ENCODE data around the gene CDAN1.

Gene CDAN1

GRCh38 chr15:42750306-42750705 is 13.4 kb upstream of the CDAN1 start:
- peaks cover 13% of the 10 kb centered on the region for H3K4me1 Mint-ChIP-seq
- peaks cover 54% of the 10 kb centered on the region for H3K36me3 Mint-ChIP-seq (ENCODE audit: low read depth)
- no peak overlapping the region for H3K27ac Mint-ChIP-seq
- H3K4me3 Mint-ChIP-seq, result no peak overlapping the region
- TF ChIP-seq CTCF (IDR thresholded peaks at IDR 0.05; ENCODE audit: unreplicated experiment in 3 of 3), result no peak
- H3K9me3 Mint-ChIP-seq, result peaks cover 7% of the 10 kb centered on the region
- H3K27me3 Mint-ChIP-seq (ENCODE audit: low read depth), result no peaks in the 10 kb centered on the region

GRCh38 chr15:42749266-42749665 is 12.3 kb upstream of the CDAN1 start:
- Mint-ChIP-seq H3K27me3 (ENCODE audit: low read depth) (no peaks in the 10 kb centered on the region), H3K36me3 (ENCODE audit: low read depth) (peaks cover 54% of the 10 kb centered on the region)
- TF ChIP-seq CTCF (IDR thresholded peaks at IDR 0.05; ENCODE audit: unreplicated experiment in 3 of 3), result no peak

GRCh38 chr15:42744195-42744594 is 7.3 kb upstream of the CDAN1 start:
- H3K4me1 Mint-ChIP-seq, result peaks cover 47% of the 10 kb centered on the region
- peak overlapping the region in 2 of 3 experiments; percentile 56 to 94 for H3K27ac Mint-ChIP-seq
- no peaks in the 10 kb centered on the region for H3K9me3 Mint-ChIP-seq
- H3K36me3 Mint-ChIP-seq (ENCODE audit: low read depth), result peaks cover 12% of the 10 kb centered on the region
- no peak for TF ChIP-seq CTCF (IDR thresholded peaks at IDR 0.05; ENCODE audit: unreplicated experiment in 3 of 3)
- H3K27me3 Mint-ChIP-seq (ENCODE audit: low read depth), result no peaks in the 10 kb centered on the region
- no peak overlapping the region for H3K4me3 Mint-ChIP-seq

More at GRCh38 chr15:42749266-42749665, 12.3 kb upstream of the CDAN1 start:
- Mint-ChIP-seq H3K4me1 (peaks cover 17% of the 10 kb centered on the region), H3K4me3 (no peak overlapping the region), H3K27ac (no peak overlapping the region), H3K9me3 (peaks cover 7% of the 10 kb centered on the region)

GRCh38 chr15:42742149-42742548 is 5.2 kb upstream of the CDAN1 start:
- H3K27me3 Mint-ChIP-seq (ENCODE audit: low read depth), result no peaks in the 10 kb centered on the region
- no peak for TF ChIP-seq CTCF (IDR thresholded peaks at IDR 0.05; ENCODE audit: unreplicated experiment in 3 of 3)
- H3K4me1 Mint-ChIP-seq, result peaks cover 56% of the 10 kb centered on the region
- H3K36me3 Mint-ChIP-seq (ENCODE audit: low read depth), result peaks cover 8% of the 10 kb centered on the region
- no peak overlapping the region for H3K4me3 Mint-ChIP-seq
- H3K27ac Mint-ChIP-seq, result peak overlapping the region; percentile 65 to 94 (median 94)
- H3K9me3 Mint-ChIP-seq, result no peaks in the 10 kb centered on the region

- no peak for TF ChIP-seq CTCF (IDR thresholded peaks at IDR 0.05; ENCODE audit: unreplicated experiment in 3 of 3)
- Mint-ChIP-seq H3K9me3 (no peaks in the 10 kb centered on the region), H3K4me1 (peaks cover 57% of the 10 kb centered on the region), H3K36me3 (ENCODE audit: low read depth) (peaks cover 8% of the 10 kb centered on the region), H3K27ac (peak overlapping the region; percentile 65 to 94 (median 94)), H3K27me3 (ENCODE audit: low read depth) (no peaks in the 10 kb centered on the region), H3K4me3 (no peak overlapping the region)
These were observed 4.8 kb upstream of the CDAN1 start for GRCh38 chr15:42741710-42742109.

- Mint-ChIP-seq H3K9me3 (no peaks in the 10 kb centered on the region), H3K4me3 (peak overlapping the region; percentile 81 to 92 (median 87)), H3K4me1 (peaks cover 50% of the 10 kb centered on the region), H3K27me3 (ENCODE audit: low read depth) (no peaks in the 10 kb centered on the region), H3K27ac (peak overlapping the region; percentile 94 to 95 (median 94)), H3K36me3 (ENCODE audit: low read depth) (peaks cover 17% of the 10 kb centered on the region)
- TF ChIP-seq CTCF (IDR thresholded peaks at IDR 0.05; ENCODE audit: unreplicated experiment in 3 of 3), result no peak
These were observed 801 bp upstream of the CDAN1 start for GRCh38 chr15:42737529-42738328.

Measured in nephron (organoid).